Activated gamma-delta T cell treated with Interleukin-2 at 50 U/mL for 16 hours (primary cell): ENCODE measurements around the gene SGSH.
"Not testable (repeated sequence)": the region's sequence is repeated elsewhere in the genome, so short reads cannot be mapped to it uniquely, and the experiment has no call there.

Experiments used
- DNase-seq: peaks from one replicate; pipeline ENCODE4 v3.0.0-alpha.2; 2020

SGSH gene

DNA sequence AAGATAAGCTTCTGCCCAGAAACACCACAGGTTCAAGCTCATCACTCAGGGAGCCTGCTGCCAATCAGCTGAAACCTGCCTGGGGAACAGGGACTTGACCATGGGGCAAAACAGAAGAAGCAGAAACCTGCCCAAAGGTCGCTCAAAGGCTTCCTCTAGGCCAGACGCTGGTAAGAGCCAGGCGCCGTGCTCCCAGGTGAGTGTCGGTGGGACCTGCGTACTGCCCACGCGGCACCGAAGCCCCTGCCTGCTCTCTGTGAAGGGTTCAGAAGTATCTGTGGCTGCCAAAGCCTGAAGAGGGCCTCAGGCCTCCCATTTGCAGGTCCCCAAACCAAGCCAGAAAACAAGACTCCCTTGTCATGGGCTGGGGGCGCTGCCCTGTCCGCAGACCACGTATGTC is 10.4 kb downstream of the SGSH start:
- no peak for DNase-seq

DNA sequence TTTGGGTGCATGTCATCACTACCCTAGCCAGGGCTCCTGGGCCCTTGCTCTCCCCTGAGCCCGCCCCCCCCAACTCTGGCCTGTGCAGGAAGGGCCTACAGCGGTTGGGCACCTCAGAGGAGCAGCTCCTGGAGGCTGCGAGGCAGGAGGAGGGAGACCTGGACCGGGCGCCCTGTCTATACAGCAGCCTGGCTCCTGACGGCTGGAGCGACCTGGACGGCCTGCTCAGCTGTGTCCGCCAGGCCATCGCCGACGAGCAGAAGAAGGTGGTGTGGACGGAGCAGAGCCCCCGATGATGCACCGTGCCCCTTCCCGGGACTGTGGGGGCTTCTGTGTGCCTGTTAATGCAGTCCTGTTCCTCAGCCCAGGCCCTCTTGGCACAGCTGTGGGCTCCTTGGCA is 12.1 kb downstream of the SGSH start:
- no peak for DNase-seq

DNA sequence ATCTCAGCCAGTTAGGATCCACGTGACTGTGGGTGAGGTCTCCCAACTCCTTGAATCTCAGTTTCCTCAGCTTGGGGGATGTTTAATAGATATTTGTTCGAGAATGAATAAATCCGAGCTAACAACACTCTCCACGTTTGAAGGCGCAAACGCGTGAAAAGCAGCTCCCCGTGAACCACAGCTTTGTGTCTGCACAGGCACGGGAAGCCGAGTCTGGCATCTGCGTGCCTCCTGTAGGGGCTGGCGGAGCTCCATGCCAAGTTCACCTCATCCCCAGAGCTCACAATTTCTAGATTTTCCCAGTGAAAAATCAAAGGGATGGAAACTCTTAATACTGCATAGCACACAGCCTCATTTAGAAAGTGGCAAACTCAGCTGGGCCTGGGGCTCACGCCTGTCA is 14.3 kb downstream of the SGSH start:
- DNase-seq: no peak

DNA sequence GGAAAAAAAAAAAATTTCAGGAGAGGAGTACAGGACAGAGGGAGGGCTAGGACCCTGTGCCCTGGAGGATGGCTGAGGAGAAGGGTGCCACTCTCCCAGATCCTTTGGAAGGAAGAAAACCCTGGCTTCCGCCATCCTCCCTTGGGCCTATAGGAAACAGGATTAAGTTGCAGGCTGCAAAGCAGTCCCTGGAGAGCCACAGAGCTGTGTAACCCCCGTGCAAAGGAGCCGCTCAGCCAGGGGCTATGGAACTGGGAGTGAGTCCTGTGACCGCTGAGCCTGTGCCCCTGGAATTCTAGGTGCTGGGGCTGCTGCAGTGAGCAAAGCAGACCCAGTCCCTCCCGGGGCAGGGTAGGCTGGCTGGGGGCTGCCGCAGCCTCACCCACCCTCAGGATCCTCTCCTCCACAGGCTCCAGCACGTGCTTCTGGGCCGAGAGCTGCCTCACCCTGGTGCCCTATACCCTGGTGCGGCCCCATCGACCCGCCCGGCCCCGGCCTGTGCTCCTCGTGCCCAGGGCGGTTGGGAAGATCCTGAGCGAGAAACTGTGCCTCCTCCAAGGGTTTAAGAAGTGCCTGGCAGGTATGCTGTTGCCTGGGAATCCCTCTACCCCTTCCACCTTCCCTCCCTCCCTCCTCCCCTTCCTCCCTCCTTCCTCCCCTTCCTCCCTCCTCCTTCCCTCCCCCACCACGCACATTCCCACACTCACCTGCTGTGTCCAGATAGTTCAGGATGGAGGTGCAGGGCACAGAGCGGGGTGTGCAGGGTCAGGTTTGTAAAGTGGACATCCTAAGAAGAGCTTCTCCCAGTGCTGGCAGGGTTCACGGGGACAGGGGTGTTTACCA is 15.3 kb downstream of the SGSH start:
- no peak for DNase-seq

DNA sequence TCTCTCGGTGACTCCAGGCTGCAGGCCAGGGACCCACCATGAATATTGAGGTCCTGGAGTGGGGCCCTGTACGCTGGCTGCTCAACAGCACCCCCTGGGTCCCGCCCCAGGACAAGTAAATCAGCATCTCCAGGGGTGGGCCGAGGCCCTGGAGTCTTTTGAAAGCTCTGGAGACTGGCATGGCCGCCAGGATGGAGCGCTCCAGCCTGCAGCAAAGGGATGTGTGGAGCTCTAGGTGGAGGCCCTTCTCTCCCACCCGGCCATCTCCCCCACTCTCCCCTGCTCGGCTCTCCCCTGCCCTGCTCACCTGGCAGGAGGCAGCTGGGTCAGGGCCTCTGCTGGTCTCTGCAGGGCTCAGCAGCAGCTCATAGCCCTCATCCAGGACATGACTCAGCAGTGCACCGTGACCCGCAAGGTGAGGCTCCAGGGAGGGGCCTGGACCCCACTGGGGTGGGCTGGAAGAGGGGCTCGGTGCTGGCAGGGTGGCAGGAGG is 16.6 kb downstream of the SGSH start:
- DNase-seq: no peak

DNA sequence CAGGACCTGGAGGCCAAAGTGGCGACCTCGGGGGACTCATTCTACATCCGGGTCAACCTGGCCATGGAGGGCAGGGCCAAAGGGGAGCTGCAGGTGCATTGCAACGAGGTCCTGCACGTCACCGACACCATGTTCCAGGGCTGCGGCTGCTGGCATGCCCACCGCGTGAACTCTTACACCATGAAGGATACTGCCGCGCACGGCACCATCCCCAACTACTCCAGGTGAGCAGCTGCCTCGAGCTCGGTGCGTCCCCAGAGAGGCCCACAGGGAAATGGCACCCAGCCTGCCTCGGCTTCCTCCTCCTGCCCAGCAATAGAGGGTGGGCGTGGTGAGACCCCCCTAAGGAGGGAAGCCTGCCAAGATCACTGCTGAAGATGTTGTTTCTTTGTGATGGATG is 17.9 kb downstream of the SGSH start:
- DNase-seq: no peak

DNA sequence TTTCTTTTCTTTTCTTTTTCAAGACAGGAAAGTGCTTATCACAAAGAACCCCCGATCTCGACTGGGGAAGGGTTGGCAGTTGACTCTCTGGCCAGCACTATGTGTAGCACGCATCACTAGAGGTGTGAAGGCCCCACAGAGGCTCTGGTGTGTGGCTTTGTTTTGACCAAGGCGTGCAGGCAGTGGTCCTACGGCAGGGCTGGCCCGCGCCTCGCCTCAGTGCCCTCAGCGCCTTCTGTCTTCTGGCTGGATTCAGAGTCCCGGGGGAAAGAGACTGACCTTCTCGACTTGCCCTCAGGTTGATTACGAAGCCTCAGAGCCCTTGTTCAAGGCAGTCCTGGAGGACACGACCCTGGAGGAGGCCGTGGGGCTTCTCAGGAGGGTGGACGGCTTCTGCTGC is 18.7 kb downstream of the SGSH start:
- DNase-seq: no peak

DNA sequence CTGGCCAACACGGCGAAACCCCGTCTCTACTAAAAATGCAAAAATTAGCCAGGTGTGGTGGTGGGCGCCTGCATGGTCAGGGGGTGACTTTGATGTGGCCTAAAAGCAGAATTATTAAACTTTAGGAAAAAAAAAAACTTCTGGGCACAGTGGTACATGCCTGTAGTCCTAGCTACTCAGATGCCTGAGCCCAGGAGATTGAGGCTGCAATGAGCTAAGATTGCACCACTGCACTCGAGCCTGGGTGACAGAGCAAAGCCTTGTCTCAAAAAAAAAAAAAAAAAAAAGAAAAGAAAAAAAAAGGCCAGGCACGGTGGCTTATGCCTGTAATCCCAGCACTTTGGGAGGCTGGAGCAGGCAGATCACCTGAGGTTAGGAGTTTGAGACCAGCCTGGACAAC is 20.8 kb downstream of the SGSH start:
- DNase-seq: not testable (repeated sequence)

DNA sequence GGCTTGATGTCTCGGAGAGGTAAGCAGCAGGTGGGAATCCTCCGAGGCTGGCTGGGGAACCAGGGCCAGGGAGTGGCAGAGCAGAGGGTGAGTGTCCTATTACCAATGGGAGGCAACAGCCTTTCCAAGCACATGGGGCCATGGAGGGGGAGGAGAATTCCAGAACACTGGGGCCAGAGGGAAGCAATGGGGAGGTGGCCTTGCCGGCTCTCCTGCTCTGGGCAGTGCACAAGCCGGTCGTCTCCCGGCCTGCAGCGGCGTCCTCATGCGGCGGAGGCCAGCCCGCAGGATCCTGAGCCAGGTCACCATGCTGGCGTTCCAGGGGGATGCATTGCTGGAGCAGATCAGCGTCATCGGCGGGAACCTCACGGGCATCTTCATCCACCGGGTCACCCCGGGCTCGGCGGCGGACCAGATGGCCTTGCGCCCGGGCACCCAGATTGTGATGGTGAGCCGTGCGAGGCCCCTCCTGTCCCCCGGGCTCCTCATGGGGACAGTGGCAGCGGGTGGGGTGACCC is 21.9 kb downstream of the SGSH start:
- no peak for DNase-seq

DNA sequence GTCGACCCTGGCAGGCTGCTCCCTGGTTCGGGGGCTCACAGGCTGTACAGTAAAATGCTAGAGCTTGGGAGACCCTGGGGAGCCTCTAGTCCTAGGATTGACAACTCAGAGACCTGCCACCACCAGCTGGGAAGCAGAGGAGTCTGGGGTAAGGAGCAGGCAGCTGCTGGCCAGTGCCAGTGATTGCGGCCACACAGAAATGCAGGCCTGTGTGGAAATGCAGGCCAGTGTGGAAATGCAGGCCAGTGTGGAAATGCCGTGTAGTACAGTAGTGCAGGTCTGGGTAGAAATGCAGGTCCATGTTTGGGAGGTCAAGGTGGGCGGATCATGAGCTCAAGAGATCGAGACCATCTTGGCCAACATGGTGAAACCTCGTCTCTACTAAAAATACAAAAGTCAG is 23.5 kb downstream of the SGSH start:
- DNase-seq: no peak

DNA sequence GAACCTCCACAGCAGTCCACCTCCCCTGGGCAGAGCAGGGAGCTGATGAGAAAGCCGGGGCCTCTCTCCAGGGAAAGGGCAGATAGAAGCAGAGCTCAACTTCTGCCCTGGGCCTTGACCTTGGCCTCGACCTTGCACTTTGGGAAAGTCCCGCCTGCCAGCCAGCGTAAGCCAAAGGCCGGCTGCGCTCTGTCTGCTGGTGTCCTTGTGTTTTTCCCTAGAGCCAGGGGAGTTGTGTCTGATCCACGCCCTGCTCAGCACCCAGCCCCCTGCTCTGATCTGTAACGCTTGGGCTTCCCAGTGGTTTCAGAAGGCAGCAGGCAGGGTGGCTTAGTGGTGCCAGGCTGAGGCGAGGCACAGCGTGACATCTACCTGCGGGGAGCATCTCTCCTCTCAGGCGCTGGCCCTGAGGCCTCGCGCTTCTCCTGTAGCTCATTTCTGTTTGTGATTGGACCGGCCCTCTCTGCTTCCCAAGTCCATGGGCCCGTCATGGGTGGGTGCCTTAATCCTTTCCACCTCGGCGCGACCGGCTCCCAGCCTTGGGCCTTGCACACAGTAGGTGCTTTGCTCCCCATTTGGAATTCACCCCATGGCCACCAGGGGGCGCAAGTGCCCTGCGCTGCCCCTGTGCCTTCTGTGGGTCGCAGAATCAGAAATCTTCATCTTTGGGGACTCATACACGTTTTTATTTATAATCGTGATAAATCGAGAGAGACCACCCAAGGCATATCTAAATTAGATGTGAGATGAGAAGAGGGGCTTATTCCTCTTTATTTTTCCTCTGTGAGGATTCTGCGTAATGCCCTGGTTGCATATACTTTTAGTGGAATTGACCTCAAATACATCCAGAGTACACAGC is 24.2 kb downstream of the SGSH start:
- peak; percentile 63 for DNase-seq

DNA sequence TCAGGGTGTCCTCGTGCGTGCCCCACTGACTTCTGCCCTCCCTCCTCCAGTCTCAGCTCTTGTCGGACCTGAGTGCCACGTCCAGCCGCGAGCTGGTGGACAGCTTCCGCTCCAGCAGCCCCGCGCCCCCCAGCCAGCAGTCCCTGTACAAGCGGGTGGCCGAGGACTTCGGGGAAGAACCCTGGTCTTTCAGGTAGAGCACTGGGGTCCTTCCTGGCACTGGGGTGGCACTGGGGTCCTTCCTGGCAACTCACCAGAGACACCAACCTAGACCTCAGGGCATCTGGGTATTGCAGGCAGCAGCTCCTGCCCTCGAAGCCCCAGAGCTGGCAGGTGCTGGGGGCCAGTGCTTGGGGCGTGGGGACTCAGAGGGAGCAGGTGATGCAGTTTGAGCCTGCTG is 25.0 kb downstream of the SGSH start:
- no peak for DNase-seq

DNA sequence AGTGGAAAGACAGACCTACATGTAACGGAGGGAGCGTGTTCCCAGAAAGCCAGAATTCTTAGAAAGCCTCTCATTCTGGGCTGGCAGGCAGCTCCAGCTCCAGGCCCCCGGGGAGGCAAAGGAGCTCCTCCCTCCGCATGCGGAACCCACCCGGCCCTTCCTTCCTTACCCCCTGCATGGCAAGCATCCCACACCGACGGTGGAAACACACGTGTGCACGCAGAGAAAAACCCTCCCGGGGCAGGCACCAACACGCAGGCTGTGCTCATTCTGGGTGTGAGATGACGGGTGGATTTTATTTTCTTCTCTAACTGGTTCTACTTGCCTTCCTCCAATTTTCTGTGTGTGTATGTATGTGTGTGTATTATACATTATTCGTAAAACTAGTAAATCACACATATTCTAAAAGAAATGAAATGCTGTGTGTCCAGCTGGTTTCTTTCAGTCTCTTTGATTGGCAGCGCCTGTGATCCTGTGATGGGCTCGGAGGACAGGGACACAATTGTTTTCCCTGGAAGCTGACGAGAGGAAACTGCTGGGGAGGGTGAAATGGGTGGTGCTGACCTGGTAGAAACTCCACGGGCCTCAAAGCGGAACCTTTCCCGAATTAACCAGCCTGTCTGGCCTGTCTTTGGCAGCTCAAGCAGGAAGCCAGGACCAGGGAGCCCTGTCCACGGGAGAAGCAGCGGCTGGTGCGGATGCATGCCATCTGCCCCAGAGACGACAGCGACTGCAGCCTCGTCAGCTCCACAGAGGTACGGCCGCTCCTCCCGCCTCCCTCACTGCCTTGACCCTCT is 28.1 kb downstream of the SGSH start:
- DNase-seq: no peak

DNA sequence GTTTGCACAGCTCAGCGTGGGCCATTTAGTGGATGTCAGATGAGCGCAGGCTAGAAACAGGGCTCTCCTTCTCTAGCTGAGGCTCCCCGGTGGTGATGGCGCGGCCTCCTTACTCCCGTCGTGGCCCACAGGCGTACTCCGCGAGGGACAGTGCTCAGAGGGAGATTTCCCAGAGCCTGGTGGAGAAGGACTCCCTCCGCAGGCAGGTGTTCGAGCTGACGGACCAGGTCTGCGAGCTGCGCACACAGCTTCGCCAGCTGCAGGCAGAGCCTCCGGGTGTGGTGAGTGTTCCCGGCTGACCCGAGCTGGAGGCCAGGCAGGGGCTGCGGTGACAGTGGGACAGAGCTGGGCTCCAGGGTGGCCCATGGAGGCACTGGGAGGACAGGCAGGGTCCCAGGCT is 28.9 kb downstream of the SGSH start:
- DNase-seq: no peak

DNA sequence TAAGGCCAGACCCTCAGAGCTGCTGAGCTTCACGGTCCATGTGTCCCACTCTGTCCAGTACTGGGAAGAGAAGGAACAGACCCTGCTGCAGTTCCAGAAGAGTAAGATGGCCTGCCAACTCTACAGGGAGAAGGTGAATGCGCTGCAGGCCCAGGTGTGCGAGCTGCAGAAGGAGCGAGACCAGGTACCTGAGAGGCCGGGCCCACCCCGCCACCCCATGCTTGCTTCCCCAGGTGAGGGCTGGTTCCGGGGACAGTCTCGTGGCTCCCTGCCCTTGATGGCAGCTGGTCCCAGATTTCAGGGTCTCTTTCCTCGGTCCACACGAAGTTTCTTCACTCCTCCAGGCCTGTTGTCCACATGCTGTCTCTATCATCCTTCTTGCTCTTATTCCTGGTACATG is 29.4 kb downstream of the SGSH start:
- DNase-seq: no peak

DNA sequence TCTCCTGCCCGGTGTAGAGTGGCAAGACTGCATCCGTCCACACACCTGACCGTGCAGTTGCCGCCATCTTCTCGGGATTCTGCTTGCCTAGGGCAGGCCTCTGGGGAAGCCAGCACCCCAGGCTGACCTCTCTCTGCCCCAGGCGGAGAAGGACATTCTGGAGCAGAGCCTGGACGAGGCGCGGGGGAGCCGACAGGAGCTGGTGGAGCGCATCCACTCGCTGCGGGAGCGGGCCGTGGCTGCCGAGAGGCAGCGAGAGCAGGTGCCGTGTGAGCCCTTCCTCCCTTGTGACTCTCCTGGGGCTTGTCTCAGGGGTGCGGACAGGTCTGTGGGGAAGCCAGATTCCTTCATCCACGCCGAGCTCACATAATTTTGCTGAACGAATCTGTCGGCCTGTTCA is 30.5 kb downstream of the SGSH start:
- no peak for DNase-seq

DNA sequence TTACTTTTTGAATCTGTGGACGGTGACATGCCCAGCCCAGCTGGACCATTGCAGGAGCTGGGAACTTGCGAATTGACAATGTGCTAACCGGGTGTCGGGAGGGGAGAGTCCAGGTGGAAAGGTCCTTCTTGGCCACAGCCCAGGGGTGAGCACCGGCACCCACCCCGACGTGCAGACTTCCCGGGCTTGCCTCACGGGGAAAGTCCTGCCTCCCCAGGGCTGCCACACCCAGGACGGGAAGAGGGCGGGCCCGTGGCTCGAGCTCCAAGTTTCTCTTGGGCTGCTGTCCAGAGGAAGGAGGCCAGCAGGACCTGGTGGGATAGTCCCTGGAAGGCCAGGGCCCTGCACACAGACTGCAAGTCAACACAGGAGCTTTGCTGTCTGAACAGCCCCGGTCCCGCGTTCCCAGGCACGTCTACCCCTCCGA is 32.6 kb downstream of the SGSH start:
- no peak for DNase-seq

DNA sequence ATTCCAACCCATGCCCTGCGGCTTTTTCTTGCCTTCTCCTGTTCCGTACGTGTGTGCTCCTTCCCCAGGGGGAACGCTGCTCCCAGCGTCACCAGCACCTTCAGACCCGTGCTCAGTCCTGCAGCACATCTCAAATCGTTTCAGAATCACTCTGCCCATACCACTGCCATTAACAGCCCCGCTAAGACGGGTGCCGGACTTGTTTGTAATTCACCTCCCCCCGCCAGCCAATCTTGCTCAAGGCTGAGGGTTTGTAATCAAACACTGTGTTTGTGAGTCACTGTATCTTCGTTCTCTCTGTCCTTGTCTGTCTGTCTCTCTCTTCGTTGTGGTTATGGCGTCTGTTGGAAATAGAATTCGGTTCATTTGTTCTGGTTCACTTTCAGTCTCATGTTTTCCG is 33.0 kb downstream of the SGSH start:
- DNase-seq: no peak

DNA sequence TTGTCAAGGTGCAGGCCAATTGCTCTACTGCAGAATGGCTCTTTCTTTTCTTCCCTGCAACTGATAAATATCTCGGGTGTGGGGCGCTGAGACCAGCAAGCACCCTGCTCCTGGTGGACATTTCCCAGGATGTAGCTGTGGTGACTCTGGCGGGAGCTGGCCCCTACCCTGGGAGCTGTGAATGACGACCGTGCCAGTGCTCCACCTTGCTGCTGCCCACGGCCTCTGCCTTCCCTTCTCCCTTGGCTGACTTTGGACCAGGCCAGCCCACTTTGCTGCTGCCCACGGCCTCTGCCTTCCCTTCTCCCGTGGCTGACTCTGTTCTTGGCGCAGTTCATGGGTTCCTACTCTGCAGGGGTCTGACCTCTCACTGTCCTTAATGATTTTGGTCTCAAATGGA is 34.2 kb downstream of the SGSH start:
- no peak for DNase-seq

DNA sequence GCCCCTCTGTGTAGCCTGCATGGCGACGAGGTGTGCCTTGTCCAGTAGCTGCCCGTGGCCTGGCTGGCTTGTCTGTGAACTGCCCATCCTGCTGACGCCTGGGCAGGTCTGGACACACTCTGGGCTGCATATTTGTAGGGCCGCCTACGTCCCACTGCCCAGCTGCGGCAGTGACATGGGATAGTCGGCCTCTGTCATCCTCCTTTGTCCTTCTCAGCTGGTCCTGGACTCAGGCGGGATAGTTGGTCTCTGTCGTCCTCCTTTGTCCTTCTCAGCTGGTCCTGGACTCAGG is 35.8 kb downstream of the SGSH start:
- no peak for DNase-seq

DNA sequence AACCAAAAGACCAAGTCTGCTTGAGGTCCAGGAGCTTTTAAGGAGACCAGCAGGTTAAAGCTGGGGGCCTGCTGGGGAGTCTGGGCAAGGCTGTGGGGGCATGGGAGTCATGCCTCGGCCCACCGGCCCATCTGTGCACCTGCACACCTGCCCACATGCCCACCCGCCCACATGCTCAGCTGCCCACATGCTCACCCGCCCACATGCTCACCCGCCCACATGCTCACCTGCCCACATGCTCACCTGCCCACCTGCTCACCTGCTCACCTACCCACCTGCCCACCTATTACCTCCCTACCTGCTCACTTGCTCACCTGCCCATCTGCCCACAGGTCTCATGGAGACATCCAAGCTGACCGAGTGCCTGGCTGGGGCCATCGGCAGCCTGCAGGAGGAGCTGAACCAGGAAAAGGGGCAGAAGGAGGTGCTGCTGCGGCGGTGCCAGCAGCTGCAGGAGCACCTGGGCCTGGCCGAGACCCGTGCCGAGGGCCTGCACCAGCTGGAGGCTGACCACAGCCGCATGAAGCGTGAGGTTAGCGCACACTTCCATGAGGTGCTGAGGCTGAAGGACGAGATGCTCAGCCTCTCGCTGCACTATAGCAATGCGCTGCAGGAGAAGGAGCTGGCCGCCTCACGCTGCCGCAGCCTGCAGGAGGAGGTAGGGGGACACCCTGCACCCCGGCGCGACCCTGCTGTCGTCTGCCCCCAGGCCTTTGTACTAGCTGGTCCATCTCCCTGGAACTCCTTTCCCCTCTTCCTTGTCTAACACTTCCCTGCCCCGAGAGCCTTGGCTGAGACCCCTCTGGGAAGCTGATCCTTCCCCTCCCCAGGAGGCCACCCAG is 36.3 kb downstream of the SGSH start:
- DNase-seq: no peak

DNA sequence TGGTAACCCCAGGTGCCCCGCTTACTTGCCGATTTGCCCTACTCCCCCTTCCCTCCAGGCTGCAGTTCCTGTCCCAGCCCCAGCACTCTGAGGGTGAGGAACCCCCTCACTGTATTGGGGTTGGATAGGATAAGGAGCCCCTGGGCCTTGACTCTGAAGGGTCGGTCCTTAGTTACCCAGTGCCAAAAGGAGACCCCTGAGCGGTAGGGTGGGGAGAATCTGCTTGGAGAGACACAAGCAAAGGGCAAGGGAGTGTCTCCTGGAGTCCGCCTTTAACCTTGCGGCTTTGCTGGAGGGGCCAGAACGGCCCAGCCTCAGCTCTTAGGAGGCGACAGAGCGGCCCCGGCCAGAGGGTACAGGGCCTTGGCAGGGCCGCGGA is 37.3 kb downstream of the SGSH start:
- DNase-seq: no peak
